ENCODE results near the gene FGGY. TPM values are rescaled to one million over a fixed set of nuclear protein-coding genes. Genes with fewer than 3 reads are reported as not detected.
"Not testable (repeated sequence)": the region's sequence is repeated elsewhere in the genome, so short reads cannot be mapped to it uniquely, and the experiment has no call there.

FGGY gene
- total RNA-seq, 2 donors from 2014 or later = 16.0 to 21.8 TPM

DNA sequence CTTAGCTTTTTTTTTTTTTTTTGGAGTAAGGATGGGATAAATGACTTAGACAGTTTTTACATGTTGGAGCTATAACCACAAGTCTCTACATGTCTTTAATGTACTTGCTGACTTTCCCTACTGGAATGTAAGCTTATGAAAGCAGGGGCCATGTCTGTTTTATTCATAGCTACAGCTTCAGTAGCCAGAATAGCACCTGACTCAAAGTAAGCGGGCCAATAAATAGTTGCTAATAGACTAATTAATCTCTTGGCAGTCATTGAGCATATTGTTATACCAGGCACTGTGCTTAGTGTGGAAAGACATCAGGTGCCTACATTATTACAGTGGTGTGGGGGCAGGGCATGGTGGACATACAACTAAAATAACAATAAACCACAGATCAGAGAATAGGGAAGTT, 433.4 kb downstream of the FGGY start:
- Histone ChIP-seq H3K4me1 (peaks cover 0 to 39% of the 10 kb centered on the region in 2 donors), H3K4me3 (no peak overlapping the region), H3K27ac (peak overlapping the region; percentile 68 to 78), H3K9me3 (no peaks in the 10 kb centered on the region), H3K36me3 (no peaks in the 10 kb centered on the region), H3K27me3 (no peaks in the 10 kb centered on the region)
- TF ChIP-seq, protein P1, sequence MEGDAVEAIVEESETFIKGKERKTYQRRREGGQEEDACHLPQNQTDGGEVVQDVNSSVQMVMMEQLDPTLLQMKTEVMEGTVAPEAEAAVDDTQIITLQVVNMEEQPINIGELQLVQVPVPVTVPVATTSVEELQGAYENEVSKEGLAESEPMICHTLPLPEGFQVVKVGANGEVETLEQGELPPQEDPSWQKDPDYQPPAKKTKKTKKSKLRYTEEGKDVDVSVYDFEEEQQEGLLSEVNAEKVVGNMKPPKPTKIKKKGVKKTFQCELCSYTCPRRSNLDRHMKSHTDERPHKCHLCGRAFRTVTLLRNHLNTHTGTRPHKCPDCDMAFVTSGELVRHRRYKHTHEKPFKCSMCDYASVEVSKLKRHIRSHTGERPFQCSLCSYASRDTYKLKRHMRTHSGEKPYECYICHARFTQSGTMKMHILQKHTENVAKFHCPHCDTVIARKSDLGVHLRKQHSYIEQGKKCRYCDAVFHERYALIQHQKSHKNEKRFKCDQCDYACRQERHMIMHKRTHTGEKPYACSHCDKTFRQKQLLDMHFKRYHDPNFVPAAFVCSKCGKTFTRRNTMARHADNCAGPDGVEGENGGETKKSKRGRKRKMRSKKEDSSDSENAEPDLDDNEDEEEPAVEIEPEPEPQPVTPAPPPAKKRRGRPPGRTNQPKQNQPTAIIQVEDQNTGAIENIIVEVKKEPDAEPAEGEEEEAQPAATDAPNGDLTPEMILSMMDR (IDR thresholded peaks at IDR 0.05) = no peak
- no peak for DNase-seq (ENCODE audit: low spot score)

DNA sequence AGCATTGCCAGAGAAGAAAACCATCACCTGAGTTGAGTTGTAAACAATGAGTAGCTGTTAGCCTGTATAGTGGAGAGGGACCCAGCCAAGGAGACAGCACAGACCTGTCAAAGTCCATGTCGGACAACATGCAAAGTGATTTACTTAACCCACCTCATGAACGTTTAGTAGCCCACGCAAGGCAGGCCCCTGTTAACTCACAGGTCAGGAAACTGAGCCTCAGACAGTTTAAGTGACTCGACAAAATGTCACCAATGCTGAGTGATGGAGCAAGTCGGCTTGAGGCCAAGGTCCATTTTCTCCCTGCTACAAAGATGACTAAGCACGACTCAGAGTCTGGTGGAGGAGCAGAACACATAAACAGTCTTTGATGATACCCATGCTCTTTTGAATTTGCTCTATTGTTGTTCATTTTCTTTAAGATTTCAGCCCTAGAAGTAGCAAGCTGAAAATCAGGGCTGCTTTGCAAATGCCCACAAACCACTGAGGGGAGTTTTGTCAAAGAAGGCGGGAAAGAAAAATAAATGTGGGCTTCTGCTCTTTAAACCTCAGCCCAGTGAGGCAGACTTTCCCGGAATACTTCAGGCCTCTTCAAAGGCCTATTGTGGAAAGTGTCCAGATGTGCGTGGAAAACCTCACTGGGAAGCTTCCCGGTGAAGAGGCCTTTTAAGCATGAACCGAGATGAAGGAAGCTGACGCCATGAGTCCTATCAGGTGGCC, 434.0 kb downstream of the FGGY start:
- TF ChIP-seq, protein P1 (IDR thresholded peaks at IDR 0.05) = no peak
- Histone ChIP-seq H3K27me3 (no peaks in the 10 kb centered on the region), H3K9me3 (no peaks in the 10 kb centered on the region), H3K4me1 (peaks cover 0 to 39% of the 10 kb centered on the region in 2 donors), H3K27ac (peak overlapping the region; percentile 68 to 78), H3K4me3 (no peak overlapping the region), H3K36me3 (no peaks in the 10 kb centered on the region)
- peak; percentile 90 for DNase-seq (ENCODE audit: low spot score)

DNA sequence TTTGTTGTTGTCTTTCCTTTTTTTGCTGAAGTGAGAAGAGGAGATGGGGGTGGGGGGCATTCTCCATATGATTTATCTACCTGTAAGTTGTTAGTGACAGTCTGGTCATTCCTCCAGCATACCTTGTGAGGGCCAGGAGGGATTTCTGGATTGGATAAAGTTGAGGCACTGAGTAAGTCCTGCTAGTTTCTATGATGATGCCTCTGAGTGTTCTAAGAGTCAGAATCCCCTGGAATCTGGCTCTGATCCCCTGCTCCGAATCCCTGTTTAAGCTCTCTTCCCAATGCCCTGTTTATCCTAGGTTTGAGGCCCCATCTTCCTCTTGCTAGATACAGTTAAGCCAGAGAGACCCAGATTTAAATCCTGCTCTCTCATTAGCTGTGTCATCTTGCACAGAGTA, 434.7 kb downstream of the FGGY start:
- Histone ChIP-seq H3K27me3 (no peaks in the 10 kb centered on the region), H3K9me3 (no peaks in the 10 kb centered on the region), H3K4me1 (peaks cover 0 to 39% of the 10 kb centered on the region in 2 donors), H3K36me3 (no peaks in the 10 kb centered on the region), H3K27ac (peak overlapping the region; percentile 68 to 78), H3K4me3 (no peak overlapping the region)
- TF ChIP-seq, protein P1 (IDR thresholded peaks at IDR 0.05) = no peak
- DNase-seq (ENCODE audit: low spot score) = no peak

DNA sequence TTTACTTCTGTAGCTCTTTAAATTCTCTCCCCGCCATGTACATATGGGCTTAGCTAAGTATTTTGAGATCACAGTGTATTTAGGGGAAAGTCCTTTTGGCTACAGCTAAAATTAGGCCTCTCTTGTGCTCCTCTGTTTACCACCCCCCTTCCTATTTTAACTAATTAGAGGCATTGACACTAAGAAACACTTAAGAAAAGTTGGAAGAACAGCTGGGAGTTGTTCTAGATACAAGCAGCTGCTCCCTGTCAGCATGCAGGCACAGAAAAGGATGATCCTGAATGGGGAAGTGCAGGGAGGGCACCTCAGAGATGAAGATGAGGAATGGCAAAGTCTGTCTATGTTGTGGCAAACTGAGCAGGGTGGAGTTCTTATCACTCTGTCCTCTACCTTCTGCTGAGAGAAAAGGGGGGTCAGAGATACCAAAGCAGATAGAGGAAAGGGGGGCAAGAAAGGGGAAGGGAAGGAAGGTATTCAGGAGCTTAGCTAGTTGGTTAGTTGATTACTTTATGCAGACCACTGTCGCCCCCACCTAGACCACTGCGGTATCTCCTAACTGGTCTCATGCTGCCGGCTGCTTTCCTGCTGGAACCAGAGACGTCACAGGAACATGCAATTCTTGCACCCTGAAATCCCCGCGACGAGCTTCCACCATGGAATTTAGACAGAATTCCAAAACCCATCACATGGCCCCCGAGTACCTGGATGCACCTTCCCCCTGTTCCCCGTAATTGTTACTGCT, 435.5 kb downstream of the FGGY start:
- TF ChIP-seq, protein P1 (IDR thresholded peaks at IDR 0.05) = no peak
- H3K4me3 ChIP-seq = no peak overlapping the region
- no peak for DNase-seq (ENCODE audit: low spot score)
- H3K4me1 ChIP-seq = peaks cover 0 to 39% of the 10 kb centered on the region in 2 donors
- H3K27ac ChIP-seq = peak overlapping the region; percentile 68 to 78
- no peaks in the 10 kb centered on the region for H3K9me3 ChIP-seq
- no peaks in the 10 kb centered on the region for H3K27me3 ChIP-seq
- H3K36me3 ChIP-seq = no peaks in the 10 kb centered on the region

DNA sequence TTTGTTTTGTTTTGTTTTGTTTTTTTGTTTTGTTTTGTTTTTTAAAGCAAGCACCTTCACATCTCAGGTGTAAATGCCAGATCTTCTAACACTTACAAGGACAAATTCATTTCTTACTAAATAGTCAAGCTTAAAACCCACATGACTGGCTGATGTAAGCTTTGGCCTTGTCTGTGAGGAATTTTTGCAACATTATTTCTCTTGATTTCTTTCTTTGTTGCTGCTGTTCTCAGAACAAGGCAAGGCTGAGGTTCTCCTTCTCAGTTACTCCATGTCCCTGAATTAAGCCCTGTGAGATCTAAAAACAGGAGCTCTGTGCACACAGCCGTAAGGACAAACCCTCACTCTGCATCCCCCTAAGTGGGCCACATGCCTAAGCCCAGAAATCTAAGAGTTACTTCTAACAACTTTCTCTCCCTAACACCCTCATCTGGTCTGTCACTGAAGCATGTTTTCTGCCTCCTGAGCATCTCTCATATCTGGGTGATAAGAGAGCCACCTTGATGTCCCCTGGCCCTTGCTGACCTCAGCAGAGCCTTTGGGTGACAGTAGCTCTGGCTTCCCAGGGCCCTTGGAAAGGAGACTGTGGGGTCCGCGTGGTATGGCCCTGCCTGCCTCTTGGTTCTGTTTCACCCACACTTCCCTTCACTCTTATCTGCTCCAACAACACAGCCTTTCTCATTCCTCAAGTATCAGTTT, 436.7 kb downstream of the FGGY start:
- H3K36me3 ChIP-seq = no peaks in the 10 kb centered on the region
- H3K4me1 ChIP-seq = peaks cover 0 to 40% of the 10 kb centered on the region in 2 donors
- peak overlapping the region; percentile 5 to 27 for H3K27ac ChIP-seq

DNA sequence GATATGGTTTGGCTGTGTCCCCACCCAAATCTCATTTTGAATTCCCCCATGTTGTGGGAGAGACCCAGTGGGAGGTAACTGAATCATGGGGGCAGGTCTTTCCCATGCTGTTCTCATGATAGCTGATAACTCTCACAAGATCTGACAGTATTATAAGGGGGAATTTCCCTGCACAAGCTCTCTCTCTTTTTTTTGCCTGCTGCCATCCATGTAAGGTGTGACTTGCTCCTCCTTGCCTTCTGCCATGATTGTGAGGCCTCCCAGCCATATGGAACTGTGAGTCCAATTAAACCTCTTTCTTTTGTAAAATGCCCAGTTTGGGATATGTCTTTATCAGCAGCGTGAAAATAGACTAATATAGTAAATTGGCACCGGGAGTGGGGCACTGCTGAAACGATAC, 439.0 kb downstream of the FGGY start:
- not testable (repeated sequence) for H3K9me3 ChIP-seq; DNase-seq (ENCODE audit: low spot score); H3K27ac ChIP-seq; H3K36me3 ChIP-seq; H3K4me3 ChIP-seq; H3K27me3 ChIP-seq
- H3K4me1 ChIP-seq = peaks cover 0 to 41% of the 10 kb centered on the region in 2 donors

More for the DNA sequence above, 436.7 kb downstream of the FGGY start:
- no peak for DNase-seq (ENCODE audit: low spot score)
- Histone ChIP-seq H3K4me3 (no peak overlapping the region), H3K27me3 (no peaks in the 10 kb centered on the region), H3K9me3 (no peaks in the 10 kb centered on the region)
- TF ChIP-seq, protein P1 (IDR thresholded peaks at IDR 0.05) = no peak
